GM12801 (cell line): ENCODE results near the gene FEN1.

Experiments used
- CTCF ChIP-seq: IDR thresholded peaks from one replicate; pipeline ENCODE4 v1.5.1; 2011; ENCODE audit warnings: control low read depth; ENCODE audit not compliant: insufficient read length; ENCODE audit errors: extremely low read depth

Gene FEN1

GRCh38 chr11:61795876-61796526 lies 3.3 kb downstream of the FEN1 start:
- no peak for TF ChIP-seq CTCF

- no peak for TF ChIP-seq CTCF
Observed at GRCh38 chr11:61797263-61797944, 4.7 kb downstream of the FEN1 start.

GRCh38 chr11:61799665-61800284 lies 7.1 kb downstream of the FEN1 start:
- TF ChIP-seq CTCF, result no peak

GRCh38 chr11:61800331-61801281 lies 7.9 kb downstream of the FEN1 start:
- TF ChIP-seq CTCF, result no peak

- no peak for TF ChIP-seq CTCF
Observed at GRCh38 chr11:61802605-61803004, 9.9 kb downstream of the FEN1 start.

GRCh38 chr11:61803889-61804647 lies 11.4 kb downstream of the FEN1 start:
- TF ChIP-seq CTCF, result no peak

- TF ChIP-seq CTCF, result no peak
Observed at GRCh38 chr11:61805146-61805545, 12.4 kb downstream of the FEN1 start.
